SK-N-SH (cell line): ENCODE data around the gene USH1G. TPM values are rescaled to one million over a fixed set of nuclear protein-coding genes. Genes with fewer than 3 reads are reported as not detected.

ENCODE experiments used
- CTCF ChIA-PET: fragments of 300-600, 350-600 bp; formaldehyde crosslinking; extraction: SDS; loops from one replicate; lab custom pipeline; 2021; lab: Yijun Ruan, JAX
- POLR2A ChIA-PET: fragments of 350-600 bp; sonication (Branson Sonifier 250); formaldehyde crosslinking; extraction: SDS; loops from one replicate; lab custom pipeline; 2020; ENCODE audit warnings: antibody characterized with exemption, inconsistent platforms; lab: Yijun Ruan, JAX
- DNase-seq: peaks from one replicate; pipeline ENCODE4 v3.0.0; 2012
- H2AFZ ChIP-seq: fragments of 200-600 bp; sonication (generic); 2 replicates; pipeline ENCODE4 v1.8.1; 2016; ENCODE audit warnings: antibody characterized with exemption, mild to moderate bottlenecking, low read depth
- H3F3A ChIP-seq: fragments of 200-600 bp; sonication (generic); replicated peaks from 2 replicates; pipeline ENCODE3; 2016; ENCODE audit warnings: antibody characterized with exemption, mild to moderate bottlenecking; ENCODE audit not compliant: insufficient read depth
- H3K27ac ChIP-seq, 2 experiments: fragments of 200-500 bp in 1 of 2; fragments of 200-600 bp in 1 of 2; sonication (Bioruptor generic) in 1 of 2; sonication (generic), shearing (Covaris generic) in 1 of 2; 2 replicates each; pipeline versions ENCODE4 v1.5.1 to v1.6.1; 2014 to 2016; ENCODE audit warnings: low read depth in 2 of 2, inconsistent platforms in 1 of 2, low read length in 1 of 2, mild to moderate bottlenecking in 1 of 2, mixed read lengths in 1 of 2
- H3K27me3 ChIP-seq: fragments of 200-600 bp; sonication (generic), shearing (Covaris generic); 2 replicates; pipeline ENCODE4 v1.6.1; 2016; ENCODE audit warnings: mixed run types; ENCODE audit not compliant: insufficient read depth
- H3K36me3 ChIP-seq, 2 experiments: fragments of 200-500 bp in 1 of 2; fragments of 200-600 bp in 1 of 2; sonication (Bioruptor generic) in 1 of 2; sonication (generic) in 1 of 2; replicated peaks in 1 of 2; 2 replicates each; pipeline versions ENCODE3 to v1.5.1; 2014 to 2016; ENCODE audit warnings: low read length in 1 of 2, mild to moderate bottlenecking in 1 of 2; ENCODE audit not compliant: insufficient read depth in 2 of 2, control insufficient read depth in 1 of 2
- H3K4me1 ChIP-seq, 2 experiments: fragments of 200-500 bp in 1 of 2; fragments of 200-600 bp in 1 of 2; sonication (Bioruptor generic) in 1 of 2; sonication (generic), shearing (Covaris generic) in 1 of 2; 2 replicates each; pipeline versions ENCODE4 v1.5.1 to v1.6.1; 2014 to 2016; ENCODE audit warnings: low read depth in 1 of 2, low read length in 1 of 2, mixed run types in 1 of 2; ENCODE audit not compliant: insufficient read depth in 2 of 2, control insufficient read depth in 1 of 2
- H3K4me2 ChIP-seq: fragments of 200-600 bp; sonication (generic), shearing (Covaris generic); 2 replicates; pipeline ENCODE4 v1.6.1; 2017; ENCODE audit warnings: mixed run types
- H3K4me3 ChIP-seq, 2 experiments: fragments of 200-500 bp in 1 of 2; fragments of 200-600 bp in 1 of 2; sonication (Bioruptor generic) in 1 of 2; sonication (generic), shearing (Covaris generic) in 1 of 2; 2 replicates each; pipeline versions ENCODE4 v1.5.1 to v1.8.1; 2014 to 2016; ENCODE audit warnings: low read depth in 2 of 2, inconsistent platforms in 1 of 2, low read length in 1 of 2, mild to moderate bottlenecking in 1 of 2, mixed read lengths in 1 of 2, moderate library complexity in 1 of 2
- H3K79me2 ChIP-seq: fragments of 200-600 bp; sonication (generic); 2 replicates; pipeline ENCODE4 v1.8.1; 2017; ENCODE audit warnings: mild to moderate bottlenecking; ENCODE audit not compliant: insufficient read depth
- H3K9ac ChIP-seq: fragments of 200-600 bp; sonication (generic); 2 replicates; pipeline ENCODE4 v1.6.1; 2017; ENCODE audit warnings: mixed run types
- H3K9me2 ChIP-seq: fragments of 200-600 bp; sonication (generic); 2 replicates; pipeline ENCODE4 v1.6.1; 2017; ENCODE audit warnings: mixed run types
- H3K9me3 ChIP-seq: fragments of 200-600 bp; sonication (generic); 2 replicates; pipeline ENCODE4 v1.6.1; 2017; ENCODE audit warnings: mixed run types, mild to moderate bottlenecking, moderate library complexity
- H4K20me1 ChIP-seq: fragments of 200-600 bp; sonication (generic); 2 replicates; pipeline ENCODE4 v1.6.1; 2017; ENCODE audit warnings: mild to moderate bottlenecking, mixed run types; ENCODE audit not compliant: insufficient read depth
- CHD2 ChIP-seq: fragments of 150-350 bp; IDR thresholded peaks from 2 replicates; pipeline ENCODE4 v1.6.1; 2018; ENCODE audit warnings: low read length; ENCODE audit not compliant: partially characterized antibody
- ELF1 ChIP-seq: IDR thresholded peaks from 2 replicates; pipeline ENCODE4 v1.4.0; 2012
- EZH2phosphoT487 ChIP-seq: fragments of 200-600 bp; sonication (generic); IDR thresholded peaks from 2 replicates; pipeline ENCODE4 v1.6.1; 2017; ENCODE audit warnings: low read depth, mixed run types, mild to moderate bottlenecking, antibody characterized with exemption, moderate library complexity, borderline replicate concordance
- FOSL2 ChIP-seq: IDR thresholded peaks from 2 replicates; pipeline ENCODE4 v1.4.0; 2012; ENCODE audit warnings: low read depth, mild to moderate bottlenecking, moderate library complexity, borderline replicate concordance
- FOXM1 ChIP-seq: IDR thresholded peaks from 2 replicates; pipeline ENCODE4 v1.4.0; 2012; ENCODE audit warnings: low read depth, mild to moderate bottlenecking
- GABPA ChIP-seq: IDR thresholded peaks from 2 replicates; pipeline ENCODE4 v1.4.0; 2012; ENCODE audit warnings: low read depth, mild to moderate bottlenecking
- JUND ChIP-seq: IDR thresholded peaks from 2 replicates; pipeline ENCODE4 v1.4.0; 2012
- MAX ChIP-seq: IDR thresholded peaks from 2 replicates; pipeline ENCODE4 v1.4.0; 2012; ENCODE audit warnings: low read depth
- MEF2A ChIP-seq: IDR thresholded peaks from 2 replicates; pipeline ENCODE4 v1.4.0; 2012; ENCODE audit warnings: low read depth, borderline replicate concordance
- MXI1 ChIP-seq: IDR thresholded peaks from 2 replicates; pipeline ENCODE4 v1.6.1; 2012; ENCODE audit warnings: mild to moderate bottlenecking, low read depth, low read length, improper control_type of control experiment
- NRF1 ChIP-seq: IDR thresholded peaks from 2 replicates; pipeline ENCODE4 v1.6.1; 2012; ENCODE audit warnings: low read depth, mild to moderate bottlenecking, low read length
- PBX3 ChIP-seq: IDR thresholded peaks from 2 replicates; pipeline ENCODE4; 2012
- POLR2AphosphoS5 ChIP-seq: IDR thresholded peaks from 2 replicates; pipeline ENCODE4 v1.6.1; 2012; ENCODE audit warnings: low read depth, low read length
- RAD21 ChIP-seq: IDR thresholded peaks from 2 replicates; pipeline ENCODE4 v1.6.1; 2012; ENCODE audit warnings: mild to moderate bottlenecking, low read length
- RCOR1 ChIP-seq: fragments of 150-350 bp; IDR thresholded peaks from 2 replicates; pipeline ENCODE4 v1.6.1; 2017; ENCODE audit warnings: antibody characterized with exemption, low read length
- RFX5 ChIP-seq: IDR thresholded peaks from 2 replicates; pipeline ENCODE4 v1.6.1; 2012; ENCODE audit warnings: mild to moderate bottlenecking, improper control_type of control experiment, low read length
- SIN3A ChIP-seq: IDR thresholded peaks from 2 replicates; pipeline ENCODE4 v1.6.1; 2012; ENCODE audit warnings: low read depth, mild to moderate bottlenecking, low read length, moderate library complexity, borderline replicate concordance
- SMC3 ChIP-seq: IDR thresholded peaks from 2 replicates; pipeline ENCODE4 v1.6.1; 2012; ENCODE audit warnings: low read depth, low read length, improper control_type of control experiment
- TEAD4 ChIP-seq: IDR thresholded peaks from 2 replicates; pipeline ENCODE4 v1.4.0; 2012; ENCODE audit warnings: mild to moderate bottlenecking, borderline replicate concordance; ENCODE audit not compliant: insufficient read depth
- USF2 ChIP-seq: fragments of 150-350 bp; IDR thresholded peaks from 2 replicates; pipeline ENCODE4 v1.6.1; 2017; ENCODE audit warnings: antibody characterized with exemption, low read length, low read depth, borderline replicate concordance
- WGBS: methylation state at CpG from one replicate; pipeline ENCODE4 v1.1.6; 2017; ENCODE audit warnings: low lambda C conversion rate; 5-methylcytosine and 5-hydroxymethylcytosine counted together
- polyA plus RNA-seq, 3 experiments: library from polyadenylated mRNA; depleted of rRNA; stranded (reverse); fragments of >200 nt; gene quantifications; 2 replicates each; pipeline ENCODE4 v1.2.3, GENCODE V29; 2012
- TF ChIP-seq, protein P1 (sequence below): fragments of 150-350 bp; IDR thresholded peaks from 2 replicates; pipeline ENCODE4 v1.6.1; 2016; ENCODE audit warnings: mild to moderate bottlenecking, low read depth, low read length
- TF ChIP-seq, protein P2 (sequence below): IDR thresholded peaks from 2 replicates; pipeline ENCODE4 v1.6.1; 2012; ENCODE audit warnings: mild to moderate bottlenecking, low read depth, low read length, moderate library complexity

USH1G gene
- polyA plus RNA-seq, 1 of the 3 experiments (the other 2 are of a cell fraction), result not detected

- H3K27me3 ChIP-seq, result peaks cover 9% of the 10 kb centered on the region; the same call in 1 of the 2 replicates
These were observed 5.6 kb downstream of the USH1G start for GRCh38 chr17:74917430-74917829.

DNA sequence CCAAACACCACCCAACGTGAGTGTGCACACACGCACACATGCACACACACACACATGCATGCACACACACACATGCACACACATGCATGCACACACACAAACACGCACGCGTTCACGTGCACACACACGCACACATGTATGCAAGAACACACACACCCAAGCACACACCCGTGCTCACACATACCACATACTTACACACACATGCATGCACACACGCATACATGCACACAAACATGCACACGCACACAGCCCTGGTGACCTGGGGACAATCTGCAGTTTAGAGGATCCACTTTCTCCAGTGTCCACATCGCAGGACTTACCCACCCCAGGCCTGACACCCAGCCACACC lies 6.2 kb downstream of the USH1G start:
- no peaks in the 10 kb centered on the region for H3K9me3 ChIP-seq
- H3K79me2 ChIP-seq, result no peaks in the 10 kb centered on the region
- ChIA-PET CTCF (interaction anchor here (1.6 kb wide), 1 partner anchor 41 kb away, joined by 6 read pairs; no protein-coding TSS in a partner anchor), POLR2A (no interaction called here)
- WGBS, result 78% methylated on average over 11 of the region's 11 CpGs
- no peak overlapping the region for H3K9ac ChIP-seq
- H3K27ac ChIP-seq, result no peak overlapping the region
- H3K4me2 ChIP-seq, result no peak overlapping the region
- no peak for DNase-seq
- H2AFZ ChIP-seq, result no peak overlapping the region
- H3K36me3 ChIP-seq, result no peaks in the 10 kb centered on the region
- H3K4me1 ChIP-seq, result no peaks in the 10 kb centered on the region
- peaks cover 3% of the 10 kb centered on the region; the same call in 1 of the 2 replicates for H3K27me3 ChIP-seq
- no peaks in the 10 kb centered on the region for H4K20me1 ChIP-seq
- H3K4me3 ChIP-seq, result no peak overlapping the region
- H3F3A ChIP-seq, result no peaks in the 10 kb centered on the region
- H3K9me2 ChIP-seq, result no peaks in the 10 kb centered on the region
- TF ChIP-seq GABPA, result no peak
- no peak for TF ChIP-seq TEAD4
- TF ChIP-seq JUND, result no peak
- no peak for TF ChIP-seq RCOR1
- TF ChIP-seq, protein P1, sequence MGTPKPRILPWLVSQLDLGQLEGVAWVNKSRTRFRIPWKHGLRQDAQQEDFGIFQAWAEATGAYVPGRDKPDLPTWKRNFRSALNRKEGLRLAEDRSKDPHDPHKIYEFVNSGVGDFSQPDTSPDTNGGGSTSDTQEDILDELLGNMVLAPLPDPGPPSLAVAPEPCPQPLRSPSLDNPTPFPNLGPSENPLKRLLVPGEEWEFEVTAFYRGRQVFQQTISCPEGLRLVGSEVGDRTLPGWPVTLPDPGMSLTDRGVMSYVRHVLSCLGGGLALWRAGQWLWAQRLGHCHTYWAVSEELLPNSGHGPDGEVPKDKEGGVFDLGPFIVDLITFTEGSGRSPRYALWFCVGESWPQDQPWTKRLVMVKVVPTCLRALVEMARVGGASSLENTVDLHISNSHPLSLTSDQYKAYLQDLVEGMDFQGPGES, result no peak
- no peak for TF ChIP-seq MEF2A
- no peak for TF ChIP-seq RAD21
- TF ChIP-seq USF2, result no peak
- TF ChIP-seq SIN3A, result no peak
- TF ChIP-seq EZH2phosphoT487, result no peak
- TF ChIP-seq PBX3, result no peak
- no peak for TF ChIP-seq SMC3
- no peak for TF ChIP-seq POLR2AphosphoS5
- no peak for TF ChIP-seq ELF1
- TF ChIP-seq CHD2, result no peak
- no peak for TF ChIP-seq FOSL2

More at GRCh38 chr17:74917430-74917829, 5.6 kb downstream of the USH1G start:
- Histone ChIP-seq H4K20me1 (no peaks in the 10 kb centered on the region), H3K79me2 (no peaks in the 10 kb centered on the region), H3K4me2 (no peak overlapping the region), H3K9me2 (no peaks in the 10 kb centered on the region), H3K4me1 (no peaks in the 10 kb centered on the region), H3K27ac (no peak overlapping the region), H3K9me3 (no peaks in the 10 kb centered on the region), H3K9ac (no peak overlapping the region), H3K36me3 (no peaks in the 10 kb centered on the region), H2AFZ (no peak overlapping the region), H3K4me3 (no peak overlapping the region), H3F3A (no peaks in the 10 kb centered on the region)
- ChIA-PET CTCF (interaction anchor here (1.6 kb wide), 1 partner anchor 40 kb away, joined by 6 read pairs; no protein-coding TSS in a partner anchor), POLR2A (no interaction called here)
- no peak for TF ChIP-seq MXI1
- no peak for TF ChIP-seq NRF1
- no peak for TF ChIP-seq FOXM1
- no peak for TF ChIP-seq CHD2
- TF ChIP-seq, protein P2, sequence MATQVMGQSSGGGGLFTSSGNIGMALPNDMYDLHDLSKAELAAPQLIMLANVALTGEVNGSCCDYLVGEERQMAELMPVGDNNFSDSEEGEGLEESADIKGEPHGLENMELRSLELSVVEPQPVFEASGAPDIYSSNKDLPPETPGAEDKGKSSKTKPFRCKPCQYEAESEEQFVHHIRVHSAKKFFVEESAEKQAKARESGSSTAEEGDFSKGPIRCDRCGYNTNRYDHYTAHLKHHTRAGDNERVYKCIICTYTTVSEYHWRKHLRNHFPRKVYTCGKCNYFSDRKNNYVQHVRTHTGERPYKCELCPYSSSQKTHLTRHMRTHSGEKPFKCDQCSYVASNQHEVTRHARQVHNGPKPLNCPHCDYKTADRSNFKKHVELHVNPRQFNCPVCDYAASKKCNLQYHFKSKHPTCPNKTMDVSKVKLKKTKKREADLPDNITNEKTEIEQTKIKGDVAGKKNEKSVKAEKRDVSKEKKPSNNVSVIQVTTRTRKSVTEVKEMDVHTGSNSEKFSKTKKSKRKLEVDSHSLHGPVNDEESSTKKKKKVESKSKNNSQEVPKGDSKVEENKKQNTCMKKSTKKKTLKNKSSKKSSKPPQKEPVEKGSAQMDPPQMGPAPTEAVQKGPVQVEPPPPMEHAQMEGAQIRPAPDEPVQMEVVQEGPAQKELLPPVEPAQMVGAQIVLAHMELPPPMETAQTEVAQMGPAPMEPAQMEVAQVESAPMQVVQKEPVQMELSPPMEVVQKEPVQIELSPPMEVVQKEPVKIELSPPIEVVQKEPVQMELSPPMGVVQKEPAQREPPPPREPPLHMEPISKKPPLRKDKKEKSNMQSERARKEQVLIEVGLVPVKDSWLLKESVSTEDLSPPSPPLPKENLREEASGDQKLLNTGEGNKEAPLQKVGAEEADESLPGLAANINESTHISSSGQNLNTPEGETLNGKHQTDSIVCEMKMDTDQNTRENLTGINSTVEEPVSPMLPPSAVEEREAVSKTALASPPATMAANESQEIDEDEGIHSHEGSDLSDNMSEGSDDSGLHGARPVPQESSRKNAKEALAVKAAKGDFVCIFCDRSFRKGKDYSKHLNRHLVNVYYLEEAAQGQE, result no peak
- no peak for TF ChIP-seq JUND
- no peak for TF ChIP-seq TEAD4
- no peak for TF ChIP-seq RFX5
- no peak for TF ChIP-seq MAX
- DNase-seq, result no peak
- WGBS, result 68% methylated on average over 10 of the region's 10 CpGs
